GM12872 (cell line): ENCODE measurements around the gene PLAGL1.

Experiments used
- CTCF ChIP-seq: IDR thresholded peaks from 3 replicates; pipeline ENCODE4 v1.5.1; 2011; ENCODE audit warnings: low read depth, mild to moderate bottlenecking, low read length, moderate library complexity; ENCODE audit not compliant: insufficient read depth

Gene PLAGL1

DNA sequence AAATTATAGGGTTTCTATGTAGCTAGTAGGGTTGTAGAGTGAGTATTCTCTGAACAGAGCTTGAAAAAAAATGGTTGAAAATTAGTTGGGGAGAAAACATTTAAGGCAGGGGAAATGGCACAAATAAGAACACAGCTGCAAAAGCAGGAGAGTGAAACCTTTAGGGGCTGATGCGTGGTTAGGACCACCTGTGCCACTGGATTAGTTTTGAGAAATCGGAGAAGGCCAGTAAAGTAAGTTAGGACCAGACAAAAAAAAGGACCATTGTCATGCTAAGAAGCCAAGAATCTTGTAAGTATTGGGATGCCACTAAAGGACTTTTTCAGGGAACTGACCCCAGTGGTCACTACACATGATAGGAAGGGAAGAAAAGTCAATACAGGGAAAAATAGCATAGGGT lies 9.4 kb downstream of the PLAGL1 start:
- no peak for TF ChIP-seq CTCF

GRCh38 chr6:143993965-143994646 lies 14.0 kb downstream of the PLAGL1 start:
- TF ChIP-seq CTCF = no peak

DNA sequence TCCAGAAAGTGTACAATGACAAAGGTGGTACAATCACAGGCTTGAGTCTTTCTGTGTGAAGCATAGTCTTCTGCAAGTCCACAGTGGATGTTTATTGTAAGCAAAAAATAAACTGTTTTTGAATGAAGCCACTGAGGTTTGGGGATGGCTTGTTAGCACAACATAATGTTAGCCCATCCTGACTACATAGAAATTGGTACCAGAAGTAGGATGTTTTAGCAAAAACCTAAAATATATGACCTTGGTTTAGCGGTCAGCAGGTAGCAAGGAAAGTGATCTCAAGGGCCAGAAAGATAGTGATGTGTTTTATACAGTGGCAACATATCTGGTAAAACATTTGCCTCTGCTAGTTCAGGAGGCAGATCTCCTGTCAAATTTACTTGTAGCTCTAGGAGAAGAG lies 15.8 kb downstream of the PLAGL1 start:
- TF ChIP-seq CTCF = no peak

- no peak for TF ChIP-seq CTCF
Observed at GRCh38 chr6:143986463-143987065, 21.5 kb downstream of the PLAGL1 start.

DNA sequence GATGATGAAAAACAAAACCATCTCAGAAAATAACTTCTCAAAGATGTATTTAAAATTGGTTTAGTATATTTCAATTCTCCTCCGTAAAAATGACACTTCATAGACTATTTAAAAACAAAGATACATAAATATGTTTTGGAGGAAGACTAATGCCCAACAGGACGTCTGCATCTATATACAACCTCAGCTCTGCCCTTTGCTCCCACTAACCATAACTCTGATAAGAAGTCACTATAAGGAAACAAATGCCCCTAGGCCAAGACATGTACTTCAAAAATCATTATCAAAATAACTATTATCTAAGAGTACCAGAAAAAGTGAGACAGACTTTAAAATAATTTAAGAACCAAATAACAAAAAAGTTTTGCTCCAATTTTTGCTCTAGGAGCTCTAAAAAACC lies 23.4 kb downstream of the PLAGL1 start:
- no peak for TF ChIP-seq CTCF

DNA sequence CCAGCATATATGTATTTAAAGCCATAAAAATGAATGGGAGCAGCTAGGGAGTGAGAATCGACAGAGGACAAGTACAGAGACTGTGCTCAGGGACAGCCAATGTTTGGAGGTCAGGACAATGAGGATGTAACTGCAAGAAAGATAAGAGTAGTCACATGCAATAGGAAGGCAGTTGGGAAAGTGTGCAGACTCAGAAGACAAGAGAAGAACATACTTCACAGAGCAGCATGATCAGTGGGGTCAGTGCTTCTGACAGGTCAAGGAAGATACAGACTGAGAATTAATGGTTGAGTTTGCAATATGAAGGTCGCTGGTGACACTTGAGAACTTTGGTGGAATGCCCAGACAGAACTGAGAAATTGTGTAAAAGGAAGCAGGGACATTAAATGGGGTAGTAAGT lies 25.1 kb downstream of the PLAGL1 start:
- TF ChIP-seq CTCF = no peak

DNA sequence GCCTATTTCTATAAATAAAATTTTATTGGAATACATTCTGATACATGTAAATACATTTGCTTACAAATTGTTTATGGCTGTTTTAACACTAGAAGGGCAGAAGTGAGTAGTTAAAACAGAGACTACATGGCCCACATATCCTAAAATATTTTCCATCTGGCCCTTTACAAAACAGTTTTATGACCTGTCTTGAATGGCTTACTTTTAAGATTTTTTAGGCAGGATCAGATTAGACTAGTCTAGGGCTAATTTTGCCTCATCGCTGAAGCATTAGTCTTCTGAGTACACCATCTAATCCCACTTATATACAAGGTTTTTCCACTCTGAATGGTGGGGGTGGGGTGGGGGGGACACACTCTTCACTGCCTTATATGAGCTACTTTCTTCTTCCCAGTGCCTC lies 27.1 kb downstream of the PLAGL1 start:
- TF ChIP-seq CTCF = no peak
